ENCODE results near the gene WDR7.

The WDR7 gene

GRCh38 chr18:57027190-57027708, 376.1 kb downstream of the WDR7 start:
- no peak for DNase-seq (ENCODE audit: insufficient read length, low spot score)
- FAIRE-seq: no peak

GRCh38 chr18:57029761-57030160, 378.6 kb downstream of the WDR7 start:
- peak; percentile 100 for FAIRE-seq
- DNase-seq (ENCODE audit: insufficient read length, low spot score): peak; percentile 61

More at GRCh38 chr18:57027190-57027708, 376.1 kb downstream of the WDR7 start:
- no peak for TF ChIP-seq CTCF (IDR thresholded peaks at IDR 0.05; ENCODE audit: insufficient read depth, missing control alignments)

GRCh38 chr18:57030417-57030816, 379.3 kb downstream of the WDR7 start:
- TF ChIP-seq CTCF (IDR thresholded peaks at IDR 0.05; ENCODE audit: insufficient read depth, missing control alignments): no peak
- no peak for FAIRE-seq

More at GRCh38 chr18:57029761-57030160, 378.6 kb downstream of the WDR7 start:
- peak; percentile 33 for TF ChIP-seq CTCF (IDR thresholded peaks at IDR 0.05; ENCODE audit: insufficient read depth, missing control alignments)

GRCh38 chr18:57035590-57035989, 384.4 kb downstream of the WDR7 start:
- FAIRE-seq: no peak
- no peak for DNase-seq (ENCODE audit: insufficient read length, low spot score)
- TF ChIP-seq CTCF (IDR thresholded peaks at IDR 0.05; ENCODE audit: insufficient read depth, missing control alignments): no peak

More at GRCh38 chr18:57030417-57030816, 379.3 kb downstream of the WDR7 start:
- no peak for DNase-seq (ENCODE audit: insufficient read length, low spot score)

- no peak for TF ChIP-seq CTCF (IDR thresholded peaks at IDR 0.05; ENCODE audit: insufficient read depth, missing control alignments)
- DNase-seq (ENCODE audit: insufficient read length, low spot score) (no peak), FAIRE-seq (peak; percentile 61)
Measured at GRCh38 chr18:57038395-57038794, 387.2 kb downstream of the WDR7 start.

GRCh38 chr18:57040175-57040574, 389.0 kb downstream of the WDR7 start:
- FAIRE-seq: peak; percentile 41
- TF ChIP-seq CTCF (IDR thresholded peaks at IDR 0.05; ENCODE audit: insufficient read depth, missing control alignments): no peak
- no peak for DNase-seq (ENCODE audit: insufficient read length, low spot score)

GRCh38 chr18:57043241-57043640, 392.1 kb downstream of the WDR7 start:
- DNase-seq (ENCODE audit: insufficient read length, low spot score) (no peak), FAIRE-seq (no peak)
- no peak for TF ChIP-seq CTCF (IDR thresholded peaks at IDR 0.05; ENCODE audit: insufficient read depth, missing control alignments)

Measured in D721Med (cell line).